ENCODE measurements around the gene GOLPH3.
"Not testable (repeated sequence)": the region's sequence is repeated elsewhere in the genome, so short reads cannot be mapped to it uniquely, and the experiment has no call there.

Gene GOLPH3

GRCh38 chr5:32173267-32174010, 680 bp downstream of the GOLPH3 start:
- peak; percentile 59 for DNase-seq
- Histone ChIP-seq H3K36me3 (peaks cover 45% of the 10 kb centered on the region), H3K27me3 (ENCODE audit: insufficient read depth, low read depth, severe bottlenecking) (no peaks in the 10 kb centered on the region), H3K9me3 (ENCODE audit: severe bottlenecking) (no peaks in the 10 kb centered on the region), H3K4me3 (ENCODE audit: low read depth, low read length) (peak overlapping the region; percentile 94), H3K27ac (peak overlapping the region; percentile 99)
- TF ChIP-seq CTCF (IDR thresholded peaks at IDR 0.05; ENCODE audit: low read depth, low read length), result no peak

- H3K27me3 ChIP-seq (ENCODE audit: insufficient read depth, low read depth, severe bottlenecking), result no peaks in the 10 kb centered on the region
- DNase-seq, result no peak
- H3K9me3 ChIP-seq (ENCODE audit: severe bottlenecking), result no peaks in the 10 kb centered on the region
- peak overlapping the region; percentile 94 for H3K4me3 ChIP-seq (ENCODE audit: low read depth, low read length)
- peak overlapping the region; percentile 99 for H3K27ac ChIP-seq
- TF ChIP-seq CTCF (IDR thresholded peaks at IDR 0.05; ENCODE audit: low read depth, low read length), result no peak
- peaks cover 50% of the 10 kb centered on the region for H3K36me3 ChIP-seq
Observed at GRCh38 chr5:32172923-32173266, 1.2 kb downstream of the GOLPH3 start.

DNA sequence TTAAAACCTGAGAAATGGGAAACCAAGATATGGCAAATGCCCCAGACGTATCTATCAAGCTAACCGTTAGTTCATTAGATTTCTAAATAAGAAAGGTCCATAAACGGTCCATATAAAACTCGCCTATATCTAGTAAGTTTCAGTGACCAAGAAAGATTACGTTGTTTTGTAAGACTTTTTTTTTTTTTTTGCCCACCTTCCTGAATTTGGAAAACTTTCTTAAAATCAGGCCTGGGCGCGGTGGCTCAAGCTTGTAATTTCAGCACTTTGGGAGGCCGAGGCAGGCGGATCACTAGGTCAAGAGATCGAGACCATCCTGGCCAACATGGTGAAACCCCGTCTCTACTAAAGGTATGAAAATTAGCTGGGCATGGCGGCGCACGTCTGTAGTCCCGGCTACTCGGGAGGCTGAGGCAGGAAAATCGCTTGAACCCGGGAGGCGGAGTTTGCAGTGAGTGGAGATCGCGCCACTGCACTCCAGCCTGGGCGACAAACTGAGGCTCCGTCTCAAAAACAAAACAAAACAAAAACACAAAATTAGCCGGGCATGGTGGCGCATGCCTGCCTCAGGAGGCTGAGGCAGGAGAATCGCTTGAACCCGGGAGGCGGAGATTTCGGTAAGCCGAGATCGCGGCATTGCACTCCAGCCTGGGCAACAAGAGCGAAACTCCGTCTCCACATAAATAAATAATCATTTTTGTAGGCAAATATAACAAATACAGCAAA, 1.8 kb downstream of the GOLPH3 start:
- Histone ChIP-seq H3K27ac (peak overlapping the region; percentile 99), H3K36me3 (peaks cover 55% of the 10 kb centered on the region), H3K4me3 (ENCODE audit: low read depth, low read length) (peak overlapping the region; percentile 94)
- H3K27me3 ChIP-seq (ENCODE audit: insufficient read depth, low read depth, severe bottlenecking); H3K9me3 ChIP-seq (ENCODE audit: severe bottlenecking): not testable (repeated sequence)
- peak; percentile 23 for DNase-seq

- TF ChIP-seq CTCF (IDR thresholded peaks at IDR 0.05; ENCODE audit: low read depth, low read length), result no peak
- H3K27ac ChIP-seq, result peak overlapping the region; percentile 74
- no peaks in the 10 kb centered on the region for H3K9me3 ChIP-seq (ENCODE audit: severe bottlenecking)
- DNase-seq, result no peak
- H3K36me3 ChIP-seq, result peaks cover 74% of the 10 kb centered on the region
- H3K27me3 ChIP-seq (ENCODE audit: insufficient read depth, low read depth, severe bottlenecking), result no peaks in the 10 kb centered on the region
- 0 out of 2 replicates have a peak overlapping the region, but pooled peaks have one; percentile 9 for H3K4me3 ChIP-seq (ENCODE audit: low read depth, low read length)
Observed at GRCh38 chr5:32170303-32171151, 3.6 kb downstream of the GOLPH3 start.

- Histone ChIP-seq H3K36me3 (peaks cover 87% of the 10 kb centered on the region), H3K27me3 (ENCODE audit: insufficient read depth, low read depth, severe bottlenecking) (no peaks in the 10 kb centered on the region), H3K4me3 (ENCODE audit: low read depth, low read length) (no peak overlapping the region), H3K9me3 (ENCODE audit: severe bottlenecking) (no peaks in the 10 kb centered on the region), H3K27ac (peak overlapping the region; percentile 74; the same call in 1 of the 2 replicates)
- DNase-seq, result peak; percentile 4
- TF ChIP-seq CTCF (IDR thresholded peaks at IDR 0.05; ENCODE audit: low read depth, low read length), result no peak
Observed at GRCh38 chr5:32168460-32169033, 5.6 kb downstream of the GOLPH3 start.
